GM12801 (cell line): ENCODE data around the gene COQ8B.

Source experiments
- TF ChIP-seq, protein P1 (sequence below): IDR thresholded peaks from one replicate; pipeline ENCODE4 v1.5.1; 2011; ENCODE audit warnings: control low read depth; ENCODE audit not compliant: insufficient read length; ENCODE audit errors: extremely low read depth

The COQ8B gene

GRCh38 chr19:40673397-40673796, 43.3 kb downstream of the COQ8B start:
- TF ChIP-seq, protein P1, sequence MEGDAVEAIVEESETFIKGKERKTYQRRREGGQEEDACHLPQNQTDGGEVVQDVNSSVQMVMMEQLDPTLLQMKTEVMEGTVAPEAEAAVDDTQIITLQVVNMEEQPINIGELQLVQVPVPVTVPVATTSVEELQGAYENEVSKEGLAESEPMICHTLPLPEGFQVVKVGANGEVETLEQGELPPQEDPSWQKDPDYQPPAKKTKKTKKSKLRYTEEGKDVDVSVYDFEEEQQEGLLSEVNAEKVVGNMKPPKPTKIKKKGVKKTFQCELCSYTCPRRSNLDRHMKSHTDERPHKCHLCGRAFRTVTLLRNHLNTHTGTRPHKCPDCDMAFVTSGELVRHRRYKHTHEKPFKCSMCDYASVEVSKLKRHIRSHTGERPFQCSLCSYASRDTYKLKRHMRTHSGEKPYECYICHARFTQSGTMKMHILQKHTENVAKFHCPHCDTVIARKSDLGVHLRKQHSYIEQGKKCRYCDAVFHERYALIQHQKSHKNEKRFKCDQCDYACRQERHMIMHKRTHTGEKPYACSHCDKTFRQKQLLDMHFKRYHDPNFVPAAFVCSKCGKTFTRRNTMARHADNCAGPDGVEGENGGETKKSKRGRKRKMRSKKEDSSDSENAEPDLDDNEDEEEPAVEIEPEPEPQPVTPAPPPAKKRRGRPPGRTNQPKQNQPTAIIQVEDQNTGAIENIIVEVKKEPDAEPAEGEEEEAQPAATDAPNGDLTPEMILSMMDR = no peak

DNA sequence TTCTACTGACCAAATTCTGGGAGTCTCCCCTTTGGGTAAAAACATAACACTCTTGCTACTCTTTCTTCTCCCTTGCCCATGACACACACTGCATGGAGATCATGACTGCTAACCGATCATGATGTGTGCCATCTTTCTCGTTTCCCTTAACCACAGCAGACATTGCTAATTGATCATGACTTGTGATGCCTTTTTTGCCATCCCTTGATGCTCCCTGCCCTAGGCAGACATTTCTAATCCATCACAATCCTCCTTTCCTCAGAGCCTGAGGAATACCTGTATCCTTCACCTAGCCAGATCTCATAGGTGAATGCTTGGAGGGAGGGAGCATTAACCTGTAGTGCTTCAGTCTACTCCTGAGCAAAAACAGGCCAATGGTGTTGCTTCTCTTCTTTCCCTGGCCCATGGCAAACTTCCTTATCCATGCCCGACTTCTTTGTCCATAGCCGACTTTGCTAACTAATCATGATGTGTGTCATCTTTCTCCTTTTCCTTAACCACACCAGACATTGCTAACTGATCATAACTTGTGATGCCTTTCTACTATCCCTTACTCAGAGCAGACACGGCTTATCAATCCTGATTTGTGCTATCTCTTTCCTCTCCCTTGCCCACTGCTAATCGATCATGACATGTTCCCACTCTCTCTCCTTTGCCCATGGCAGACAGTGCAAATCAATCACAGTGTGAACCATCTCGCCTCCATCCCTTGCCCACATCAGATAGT, 44.0 kb downstream of the COQ8B start:
- TF ChIP-seq, protein P1 = no peak

DNA sequence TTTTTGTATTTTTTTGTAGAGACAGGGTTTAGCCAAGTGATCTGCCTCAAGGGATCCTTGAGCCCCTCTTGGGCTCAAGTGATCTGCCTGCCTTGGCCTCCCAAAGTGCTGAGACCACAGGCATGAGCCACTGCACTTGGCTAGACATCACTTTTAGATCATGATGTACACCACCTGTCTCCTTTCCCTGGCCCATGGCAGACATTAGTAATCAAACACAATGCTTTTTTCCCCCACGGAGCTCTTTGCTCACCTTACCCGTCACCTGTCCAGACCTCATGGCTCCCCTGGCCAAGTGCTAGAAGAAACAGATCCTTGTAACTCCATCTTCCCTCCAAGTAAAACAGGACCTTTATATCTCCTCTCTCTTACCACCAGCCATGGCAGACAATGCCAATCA, 44.6 kb downstream of the COQ8B start:
- TF ChIP-seq, protein P1 = no peak

DNA sequence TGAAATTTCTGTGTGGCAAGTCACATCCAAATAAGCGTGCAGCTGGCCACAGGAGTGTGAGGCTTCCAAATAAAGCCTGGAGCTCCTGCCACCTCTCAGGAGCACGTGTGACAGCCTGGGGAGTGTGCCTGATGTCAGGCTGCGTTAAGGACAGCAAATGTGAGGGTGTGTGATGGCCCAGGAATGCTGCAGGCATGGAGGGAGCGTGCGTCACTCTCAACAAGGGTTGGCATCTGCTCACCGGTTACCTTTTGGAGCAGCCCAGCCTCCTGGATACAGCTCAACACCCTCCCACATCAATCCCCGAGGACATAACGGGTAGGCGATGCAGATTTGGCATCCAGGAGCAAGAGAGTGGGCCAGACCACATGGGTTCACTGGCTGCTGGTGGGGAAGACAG, 45.3 kb downstream of the COQ8B start:
- TF ChIP-seq, protein P1 = no peak

DNA sequence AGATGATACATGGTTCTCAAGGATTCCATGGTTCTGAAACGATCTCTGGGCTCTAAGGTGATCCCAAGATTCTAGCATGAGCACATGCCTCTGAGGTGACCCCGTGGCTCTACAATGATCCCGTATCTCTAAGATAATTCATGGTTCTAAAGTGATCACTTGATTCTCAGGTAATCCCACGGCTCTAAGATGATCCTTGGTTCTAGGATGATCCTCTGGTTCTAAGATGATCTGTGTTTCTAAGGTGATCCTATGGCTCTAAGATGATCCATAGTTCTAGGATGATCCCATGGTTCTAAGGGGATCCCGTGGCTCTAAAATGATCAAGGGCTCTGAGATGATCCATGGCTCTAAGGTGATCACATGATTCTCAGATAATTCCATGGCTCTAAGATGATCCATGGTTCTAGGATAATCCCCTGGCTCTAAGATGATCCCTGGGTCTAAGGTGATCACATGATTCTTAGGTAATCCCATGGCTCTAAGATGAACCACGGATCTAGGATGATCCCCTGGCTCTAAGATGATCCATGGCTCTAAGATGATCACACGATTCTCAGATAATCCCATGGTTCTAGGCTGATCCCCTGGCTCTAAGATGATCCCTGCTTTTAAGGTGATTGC, 47.6 kb downstream of the COQ8B start:
- TF ChIP-seq, protein P1 = no peak

DNA sequence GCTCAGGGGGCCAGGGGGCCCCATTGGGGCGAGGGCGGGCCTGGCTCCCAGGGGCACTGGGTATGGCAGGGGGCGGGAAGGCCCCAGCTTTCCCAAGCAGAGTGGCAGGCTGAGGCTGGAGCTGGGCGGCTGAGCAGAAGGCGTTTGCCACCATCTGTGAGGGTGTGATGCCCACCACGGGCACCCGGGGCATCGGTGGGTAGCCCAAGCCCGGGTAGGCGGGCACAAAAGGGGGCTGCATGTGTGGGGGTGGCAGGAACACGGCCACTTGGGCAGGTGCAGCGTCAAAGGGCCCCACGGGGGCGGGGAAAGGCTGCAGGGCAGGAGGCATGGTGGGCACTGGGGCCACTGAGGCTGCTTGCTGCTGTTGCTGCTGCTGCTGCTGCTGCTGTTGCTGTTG, 49.1 kb downstream of the COQ8B start:
- TF ChIP-seq, protein P1 = no peak

DNA sequence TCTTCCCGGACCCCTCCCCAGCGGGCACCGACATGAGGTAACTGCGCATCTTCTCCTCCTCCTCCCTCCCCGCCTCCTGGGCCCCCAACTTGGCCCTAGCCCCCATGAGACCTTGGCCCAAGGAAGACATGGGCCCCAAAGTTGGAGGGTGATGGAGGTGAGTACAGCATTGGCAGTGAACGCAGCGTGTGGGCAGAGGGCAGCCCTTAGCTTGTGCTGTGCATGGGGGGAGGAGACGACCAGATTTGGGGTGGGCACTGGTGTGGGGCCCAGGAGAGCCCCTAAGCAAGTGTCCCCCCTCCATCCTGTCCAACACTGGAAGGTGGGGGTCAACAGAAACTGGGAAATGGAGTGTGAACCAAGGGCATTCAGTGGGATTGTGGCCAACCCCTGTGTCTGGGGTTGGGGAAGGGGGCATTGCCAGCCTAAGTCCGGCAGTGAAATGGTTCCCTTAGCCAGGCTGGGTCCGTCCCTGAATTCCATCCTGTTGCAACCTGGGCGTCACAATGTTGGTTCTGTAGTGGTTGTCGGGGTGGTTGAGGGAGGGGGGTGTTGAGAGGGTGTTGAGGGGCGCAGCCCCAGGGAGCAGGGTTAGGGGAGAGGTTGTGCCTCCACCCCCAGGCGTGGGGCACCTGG, 49.8 kb downstream of the COQ8B start:
- TF ChIP-seq, protein P1 = no peak
